Caco-2 (cell line): Measurements from ENCODE around the gene TCEA3. TPM values are rescaled to one million over a fixed set of nuclear protein-coding genes. Genes with fewer than 3 reads are reported as not detected.

ENCODE experiments used
- BruUV-seq: library from RNA; stranded (reverse); fragments of 400-500 nt; replicated peaks from 2 replicates; lab custom pipeline; 2021; lab: Mats Ljungman, UMichigan
- CTCF ChIA-PET: fragments of 300-600 bp; sonication (Branson Sonifier 250); formaldehyde crosslinking; loops from one replicate; lab custom pipeline; 2022; ENCODE audit warnings: antibody characterized with exemption; lab: Charles Lee
- POLR2A ChIA-PET: fragments of 300-600 bp; sonication (Branson Sonifier 250); formaldehyde crosslinking; loops from one replicate; lab custom pipeline; 2022; ENCODE audit warnings: antibody characterized with exemption; lab: Charles Lee
- DNase-seq, 2 experiments: peaks; one replicate each; pipeline versions ENCODE4 v3.0.0 to v3.0.0-alpha.2; 2020 to 2022
- H3K27me3 ChIP-seq: replicated peaks from 2 replicates; pipeline ENCODE4 v1.6.0; 2011; ENCODE audit warnings: low read length; ENCODE audit not compliant: control insufficient read depth, insufficient read depth
- H3K36me3 ChIP-seq: 2 replicates; pipeline ENCODE4 v1.5.1; 2011; ENCODE audit warnings: low read length; ENCODE audit not compliant: control insufficient read depth, insufficient read depth
- H3K4me1 ChIP-seq: fragments of 250-450 bp; sonication (Bioruptor Pico); 2 replicates; pipeline ENCODE4 v1.5.1; 2020; ENCODE audit warnings: mild to moderate bottlenecking
- H3K4me3 ChIP-seq: 2 replicates; pipeline ENCODE4 v1.5.1; 2011; ENCODE audit warnings: low read depth, mild to moderate bottlenecking, control low read depth, low read length
- H3K9me3 ChIP-seq: fragments of 250-450 bp; sonication (Bioruptor Pico); 2 replicates; pipeline ENCODE4 v1.5.1; 2020; ENCODE audit warnings: mild to moderate bottlenecking, moderate library complexity
- H3K27ac Mint-ChIP-seq: one replicate; pipeline ENCODE4 v1.8.0; 2022; ENCODE audit warnings: mixed read lengths; ENCODE audit not compliant: unreplicated experiment
- H3K27me3 Mint-ChIP-seq: one replicate; pipeline ENCODE4 v1.8.0; 2022; ENCODE audit warnings: mixed read lengths; ENCODE audit not compliant: insufficient read depth, unreplicated experiment
- H3K36me3 Mint-ChIP-seq: one replicate; pipeline ENCODE4 v1.8.0; 2022; ENCODE audit warnings: mild to moderate bottlenecking, mixed read lengths; ENCODE audit not compliant: insufficient read depth, unreplicated experiment
- H3K4me1 Mint-ChIP-seq: one replicate; pipeline ENCODE4 v1.8.0; 2022; ENCODE audit warnings: low read depth, mixed read lengths; ENCODE audit not compliant: unreplicated experiment
- H3K4me3 Mint-ChIP-seq: one replicate; pipeline ENCODE4 v1.8.0; 2022; ENCODE audit warnings: mild to moderate bottlenecking, moderate library complexity, mixed read lengths; ENCODE audit not compliant: unreplicated experiment
- H3K9me3 Mint-ChIP-seq: one replicate; pipeline ENCODE4 v1.8.0; 2022; ENCODE audit warnings: mixed read lengths; ENCODE audit not compliant: unreplicated experiment
- intact Hi-C: fragments of 100-400 bp; cut with micrococcal nuclease; formaldehyde crosslinking; loops from one replicate; pipeline ENCODE4 v1.10.0; 2022; ENCODE audit not compliant: unreplicated experiment
- total RNA-seq: library from RNA; stranded (reverse); gene quantifications from 2 replicates; pipeline ENCODE4 v1.2.3, GENCODE V29; 2022
- TF ChIP-seq, protein P1 (sequence below), 2 experiments: fragments of 200-600 bp in 1 of 2; IDR thresholded peaks; 1 replicate in 1 of 2; 2 replicates in 1 of 2; pipeline versions ENCODE4 v1.5.1 to v1.8.0; 2011 to 2022; ENCODE audit warnings: antibody characterized with exemption in 1 of 2, control low read depth in 1 of 2, inconsistent platforms in 1 of 2, low read depth in 1 of 2, low read length in 1 of 2, mild to moderate bottlenecking in 1 of 2, moderate library complexity in 1 of 2; ENCODE audit not compliant: insufficient read depth in 1 of 2, severe bottlenecking in 1 of 2, unreplicated experiment in 1 of 2

The TCEA3 gene
- total RNA-seq, 1 experiment from 2014 or later, result 14.6 TPM

DNA sequence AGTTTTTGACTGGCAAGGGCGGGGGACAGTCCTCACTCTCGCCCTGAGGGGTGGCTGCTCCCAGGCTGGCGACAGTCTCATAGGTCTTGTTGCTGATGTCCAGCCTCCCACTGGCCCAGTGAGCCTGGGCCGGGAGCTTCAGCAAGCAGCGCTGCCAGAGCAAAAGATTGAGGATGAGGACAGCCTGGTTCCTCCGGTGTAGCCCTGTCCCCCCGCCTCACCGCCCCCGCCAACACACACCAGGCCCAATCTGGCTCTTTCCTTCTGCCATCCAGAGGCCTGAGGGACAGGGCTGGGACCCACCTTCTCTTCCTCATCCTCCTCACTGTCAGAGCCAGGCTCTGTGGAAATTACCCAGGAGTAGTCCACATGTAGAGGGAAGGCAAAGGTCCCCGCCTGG lies 8.6 kb upstream of the TCEA3 start:
- H3K27ac Mint-ChIP-seq, result no peak overlapping the region
- no peaks in the 10 kb centered on the region for H3K36me3 ChIP-seq
- CTCF ChIA-PET, result no interaction called here

GRCh38 chr1:23431431-23431830 lies 6.9 kb upstream of the TCEA3 start:
- H3K27me3 Mint-ChIP-seq, result no peaks in the 10 kb centered on the region
- Histone ChIP-seq H3K9me3 (no peaks in the 10 kb centered on the region), H3K4me3 (no peak overlapping the region), H3K27me3 (no peaks in the 10 kb centered on the region), H3K36me3 (no peaks in the 10 kb centered on the region), H3K4me1 (no peaks in the 10 kb centered on the region)
- H3K4me3 Mint-ChIP-seq, result no peak overlapping the region
- TF ChIP-seq, protein P1, sequence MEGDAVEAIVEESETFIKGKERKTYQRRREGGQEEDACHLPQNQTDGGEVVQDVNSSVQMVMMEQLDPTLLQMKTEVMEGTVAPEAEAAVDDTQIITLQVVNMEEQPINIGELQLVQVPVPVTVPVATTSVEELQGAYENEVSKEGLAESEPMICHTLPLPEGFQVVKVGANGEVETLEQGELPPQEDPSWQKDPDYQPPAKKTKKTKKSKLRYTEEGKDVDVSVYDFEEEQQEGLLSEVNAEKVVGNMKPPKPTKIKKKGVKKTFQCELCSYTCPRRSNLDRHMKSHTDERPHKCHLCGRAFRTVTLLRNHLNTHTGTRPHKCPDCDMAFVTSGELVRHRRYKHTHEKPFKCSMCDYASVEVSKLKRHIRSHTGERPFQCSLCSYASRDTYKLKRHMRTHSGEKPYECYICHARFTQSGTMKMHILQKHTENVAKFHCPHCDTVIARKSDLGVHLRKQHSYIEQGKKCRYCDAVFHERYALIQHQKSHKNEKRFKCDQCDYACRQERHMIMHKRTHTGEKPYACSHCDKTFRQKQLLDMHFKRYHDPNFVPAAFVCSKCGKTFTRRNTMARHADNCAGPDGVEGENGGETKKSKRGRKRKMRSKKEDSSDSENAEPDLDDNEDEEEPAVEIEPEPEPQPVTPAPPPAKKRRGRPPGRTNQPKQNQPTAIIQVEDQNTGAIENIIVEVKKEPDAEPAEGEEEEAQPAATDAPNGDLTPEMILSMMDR (IDR thresholded peaks at IDR 0.05; ENCODE audit: insufficient read depth in 1 of 2, low read depth in 1 of 2, low read length in 1 of 2, severe bottlenecking in 1 of 2, unreplicated experiment in 1 of 2), result no peak
- no peak for DNase-seq
- intact Hi-C loops, result no loop called here
- no TSS peak for BruUV-seq
- H3K27ac Mint-ChIP-seq, result no peak overlapping the region
- H3K9me3 Mint-ChIP-seq, result no peaks in the 10 kb centered on the region
- ChIA-PET CTCF (no interaction called here), POLR2A (no interaction called here)
- no peaks in the 10 kb centered on the region for H3K36me3 Mint-ChIP-seq
- no peaks in the 10 kb centered on the region for H3K4me1 Mint-ChIP-seq

More for the DNA sequence above, 8.6 kb upstream of the TCEA3 start:
- no peak for DNase-seq
- H3K9me3 ChIP-seq, result no peaks in the 10 kb centered on the region
- Mint-ChIP-seq H3K4me1 (no peaks in the 10 kb centered on the region), H3K27me3 (no peaks in the 10 kb centered on the region), H3K36me3 (peaks cover 6% of the 10 kb centered on the region), H3K4me3 (no peak overlapping the region), H3K9me3 (no peaks in the 10 kb centered on the region)
- H3K4me3 ChIP-seq, result no peak overlapping the region
- H3K4me1 ChIP-seq, result no peaks in the 10 kb centered on the region
- intact Hi-C loops, result no loop called here
- H3K27me3 ChIP-seq, result no peaks in the 10 kb centered on the region
- POLR2A ChIA-PET, result no interaction called here
- BruUV-seq, result no TSS peak
- TF ChIP-seq, protein P1 (IDR thresholded peaks at IDR 0.05; ENCODE audit: insufficient read depth in 1 of 2, low read depth in 1 of 2, low read length in 1 of 2, severe bottlenecking in 1 of 2, unreplicated experiment in 1 of 2), result no peak

- H3K27ac Mint-ChIP-seq, result no peak overlapping the region
- intact Hi-C loops, result no loop called here
- H3K27me3 ChIP-seq, result no peaks in the 10 kb centered on the region
- H3K4me1 ChIP-seq, result no peaks in the 10 kb centered on the region
- ChIA-PET CTCF (no interaction called here), POLR2A (no interaction called here)
- H3K4me3 ChIP-seq, result no peak overlapping the region
- no peaks in the 10 kb centered on the region for H3K9me3 Mint-ChIP-seq
- TF ChIP-seq, protein P1 (IDR thresholded peaks at IDR 0.05; ENCODE audit: insufficient read depth in 1 of 2, low read depth in 1 of 2, low read length in 1 of 2, severe bottlenecking in 1 of 2, unreplicated experiment in 1 of 2), result no peak
- DNase-seq, result no peak
- H3K27me3 Mint-ChIP-seq, result no peaks in the 10 kb centered on the region
- H3K36me3 ChIP-seq, result no peaks in the 10 kb centered on the region
- H3K4me1 Mint-ChIP-seq, result no peaks in the 10 kb centered on the region
- no peaks in the 10 kb centered on the region for H3K36me3 Mint-ChIP-seq
- no peak overlapping the region for H3K4me3 Mint-ChIP-seq
- BruUV-seq, result no TSS peak
- no peaks in the 10 kb centered on the region for H3K9me3 ChIP-seq
These were observed 6.3 kb upstream of the TCEA3 start for GRCh38 chr1:23430803-23431202.
